SJSA1 (cell line): ENCODE measurements around the gene P2RY12. TPM values are rescaled to one million over a fixed set of nuclear protein-coding genes. Genes with fewer than 3 reads are reported as not detected.

Source experiments
- DNase-seq, 2 experiments: peaks; one replicate each; pipeline ENCODE4 v3.0.0-alpha.2; 2015 to 2020; ENCODE audit warnings: low spot score in 2 of 2, low read depth in 1 of 2
- H3K27ac ChIP-seq: fragments of 250-450 bp; sonication (Bioruptor Pico); 2 replicates; pipeline ENCODE4 v1.5.1; 2020; ENCODE audit warnings: mild to moderate bottlenecking, moderate library complexity
- H3K27me3 ChIP-seq: fragments of 250-450 bp; sonication (Bioruptor Pico); replicated peaks from 2 replicates; pipeline ENCODE4 v1.5.1; 2020; ENCODE audit warnings: mild to moderate bottlenecking, moderate library complexity
- H3K36me3 ChIP-seq: fragments of 250-450 bp; sonication (Bioruptor Pico); 2 replicates; pipeline ENCODE4 v1.5.1; 2020; ENCODE audit warnings: mild to moderate bottlenecking
- H3K4me1 ChIP-seq: fragments of 250-450 bp; sonication (Bioruptor Pico); replicated peaks from 2 replicates; pipeline ENCODE4 v1.6.1; 2021; ENCODE audit warnings: mild to moderate bottlenecking
- H3K4me3 ChIP-seq: fragments of 250-450 bp; sonication (Bioruptor Pico); 2 replicates; pipeline ENCODE4 v1.5.1; 2020; ENCODE audit warnings: mild to moderate bottlenecking
- H3K9me3 ChIP-seq: fragments of 250-450 bp; sonication (Bioruptor Pico); replicated peaks from 2 replicates; pipeline ENCODE4 v1.5.1; 2020; ENCODE audit warnings: mild to moderate bottlenecking
- total RNA-seq: library from RNA; depleted of rRNA; stranded (reverse); fragments of >200 nt; shearing (Covaris generic); gene quantifications from 2 replicates; pipeline ENCODE4 v1.2.3, GENCODE V29; 2014; rRNA removed

Gene P2RY12
- total RNA-seq, 1 experiment from 2014 or later = not detected

DNA sequence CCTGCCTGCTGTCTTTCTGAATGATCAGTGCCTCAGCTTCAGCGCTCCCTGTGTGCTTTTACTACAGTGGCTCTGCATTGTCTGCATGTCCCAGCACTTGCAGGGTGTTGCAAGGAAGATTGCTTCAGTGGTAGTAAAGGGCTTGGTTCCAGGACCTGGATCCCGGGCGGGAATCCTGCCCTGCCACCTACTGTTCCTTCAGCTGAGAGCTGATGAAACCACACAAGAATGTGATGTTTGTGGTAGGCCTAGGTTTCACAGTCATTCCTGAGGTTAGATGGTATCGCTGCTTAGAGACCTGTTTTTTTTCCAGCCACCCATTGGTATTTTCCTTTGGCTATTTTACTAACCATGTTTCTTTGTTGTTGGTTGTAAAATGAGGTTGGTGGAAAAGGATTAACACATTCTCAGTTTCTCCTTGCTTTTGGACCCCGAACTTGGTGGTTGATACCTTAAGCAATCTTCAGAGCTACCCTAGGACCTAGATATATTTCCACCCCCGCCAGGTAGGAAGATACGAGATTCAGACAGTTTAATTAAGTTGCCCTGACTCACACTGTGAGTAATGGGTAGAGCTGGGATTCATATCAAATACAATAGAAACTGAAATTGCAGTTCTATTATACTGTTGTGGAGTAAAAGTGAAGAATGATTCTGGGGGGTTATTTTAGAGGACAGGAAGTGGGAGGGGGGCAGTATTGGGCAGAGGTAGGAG lies 79.3 kb downstream of the P2RY12 start:
- Histone ChIP-seq H3K27ac (peak overlapping the region; percentile 99), H3K4me1 (peaks cover 59% of the 10 kb centered on the region), H3K36me3 (no peaks in the 10 kb centered on the region), H3K4me3 (peak overlapping the region; percentile 18), H3K9me3 (no peaks in the 10 kb centered on the region), H3K27me3 (no peaks in the 10 kb centered on the region)
- DNase-seq = peak; percentile 92 to 96

DNA sequence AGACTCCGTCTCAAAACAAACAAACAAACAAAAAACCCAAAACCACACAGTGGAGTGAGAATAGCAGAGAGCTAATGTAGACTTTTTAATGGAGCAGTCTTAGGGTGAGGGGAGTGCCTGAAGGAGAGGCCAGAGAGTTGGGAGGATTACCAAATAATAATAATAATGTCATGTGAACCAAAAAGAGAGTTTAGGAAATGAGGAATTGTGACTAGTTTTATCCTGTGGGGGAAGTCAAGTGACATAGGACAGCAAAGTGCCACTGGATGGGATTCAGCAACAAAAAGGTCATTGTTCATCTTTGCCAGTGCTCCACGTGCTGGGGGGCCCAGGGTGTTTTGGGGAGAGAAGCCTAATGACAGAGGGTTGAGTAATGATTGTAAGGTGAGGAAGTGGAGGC lies 80.8 kb downstream of the P2RY12 start:
- peaks cover 59% of the 10 kb centered on the region for H3K4me1 ChIP-seq
- no peaks in the 10 kb centered on the region for H3K9me3 ChIP-seq
- H3K27me3 ChIP-seq = no peaks in the 10 kb centered on the region
- no peak for DNase-seq
- no peaks in the 10 kb centered on the region for H3K36me3 ChIP-seq
- H3K4me3 ChIP-seq = no peak overlapping the region
- H3K27ac ChIP-seq = no peak overlapping the region

DNA sequence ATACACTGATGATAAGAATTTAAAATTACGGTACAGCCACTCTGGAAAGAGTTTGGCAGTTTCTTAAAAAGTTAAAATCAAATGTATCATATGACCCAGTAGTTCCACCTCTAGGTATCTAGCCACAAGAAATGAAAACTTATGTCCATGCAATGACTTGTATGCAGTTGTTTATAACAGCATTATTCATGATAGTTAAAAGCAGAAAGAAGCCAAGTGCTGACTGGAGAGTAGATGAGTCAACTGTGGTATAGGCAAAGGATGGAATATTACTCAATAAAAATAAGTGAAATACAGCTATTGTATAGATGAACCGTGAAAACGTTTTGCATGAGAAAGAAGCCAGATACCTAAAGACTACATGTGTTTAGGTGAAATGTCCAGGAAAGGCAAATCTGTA lies 82.8 kb downstream of the P2RY12 start:
- H3K4me3 ChIP-seq = no peak overlapping the region
- no peaks in the 10 kb centered on the region for H3K27me3 ChIP-seq
- H3K4me1 ChIP-seq = peaks cover 43% of the 10 kb centered on the region
- peak in 1 of 2 experiments; percentile 30 for DNase-seq
- no peaks in the 10 kb centered on the region for H3K36me3 ChIP-seq
- no peaks in the 10 kb centered on the region for H3K9me3 ChIP-seq
- no peak overlapping the region for H3K27ac ChIP-seq

DNA sequence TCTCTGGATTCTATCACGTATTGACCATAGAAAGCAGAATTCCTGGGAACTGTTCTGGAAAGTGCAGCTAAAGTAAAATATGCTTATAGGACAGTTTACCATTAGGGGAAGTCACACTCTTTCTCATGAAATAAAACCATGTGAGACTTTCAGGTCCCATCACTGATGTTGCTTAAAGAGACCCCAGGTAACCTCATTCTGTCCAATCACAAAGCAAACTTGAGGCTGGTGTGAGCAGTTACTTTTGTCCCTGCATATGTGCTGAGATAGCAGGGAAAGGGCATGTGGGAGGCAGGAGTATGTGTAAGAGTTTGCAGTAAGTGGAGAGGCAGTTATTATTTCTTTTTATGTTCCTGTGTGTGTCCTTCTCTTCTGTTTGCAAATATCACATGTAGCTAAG lies 84.0 kb downstream of the P2RY12 start:
- H3K27ac ChIP-seq = no peak overlapping the region
- DNase-seq = no peak
- H3K4me1 ChIP-seq = peaks cover 30% of the 10 kb centered on the region
- H3K36me3 ChIP-seq = no peaks in the 10 kb centered on the region
- H3K9me3 ChIP-seq = no peaks in the 10 kb centered on the region
- no peak overlapping the region for H3K4me3 ChIP-seq
- H3K27me3 ChIP-seq = no peaks in the 10 kb centered on the region

DNA sequence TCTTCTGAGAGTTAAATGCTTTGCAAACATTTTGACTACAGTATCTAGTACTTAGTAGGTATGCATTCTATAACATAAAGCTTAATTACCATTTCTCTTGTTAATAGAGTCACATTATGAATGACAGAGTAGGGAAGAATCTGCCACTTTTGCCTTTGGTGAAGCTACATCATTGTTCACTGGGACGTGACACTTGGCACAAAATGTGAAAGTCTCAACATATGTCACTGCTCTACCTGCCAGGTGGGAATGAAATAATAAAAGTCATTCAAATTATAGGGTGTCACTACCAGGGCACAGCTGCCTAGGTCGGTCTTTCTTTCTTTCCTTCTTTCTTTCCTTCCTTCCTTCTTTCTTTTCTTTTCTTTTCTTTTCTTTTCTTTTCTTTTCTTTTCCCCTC lies 85.5 kb downstream of the P2RY12 start:
- no peak overlapping the region for H3K27ac ChIP-seq
- H3K4me1 ChIP-seq = peaks cover 17% of the 10 kb centered on the region
- no peaks in the 10 kb centered on the region for H3K27me3 ChIP-seq
- no peaks in the 10 kb centered on the region for H3K36me3 ChIP-seq
- no peak for DNase-seq
- no peak overlapping the region for H3K4me3 ChIP-seq
- no peaks in the 10 kb centered on the region for H3K9me3 ChIP-seq

DNA sequence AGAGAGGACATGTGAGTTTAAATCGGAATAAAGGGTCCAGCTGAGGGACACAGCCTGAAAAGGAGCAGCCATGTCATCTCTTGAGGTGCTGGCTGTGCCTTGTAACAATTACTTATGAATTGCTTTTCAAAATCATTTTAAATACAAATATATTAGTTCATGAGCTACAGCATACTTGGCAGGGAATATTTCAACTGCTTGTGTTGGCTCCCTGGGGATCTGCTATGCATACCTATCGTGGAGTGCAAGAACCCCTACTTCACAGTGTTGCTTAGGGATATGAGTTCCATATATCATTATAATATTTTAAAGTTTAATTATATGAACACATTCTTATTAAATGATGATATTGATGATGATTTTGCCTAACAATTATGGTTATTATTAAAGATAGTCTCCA lies 87.1 kb downstream of the P2RY12 start:
- Histone ChIP-seq H3K4me1 (peaks cover 10% of the 10 kb centered on the region), H3K4me3 (no peak overlapping the region), H3K27ac (no peak overlapping the region), H3K9me3 (no peaks in the 10 kb centered on the region), H3K27me3 (no peaks in the 10 kb centered on the region), H3K36me3 (no peaks in the 10 kb centered on the region)
- no peak for DNase-seq

DNA sequence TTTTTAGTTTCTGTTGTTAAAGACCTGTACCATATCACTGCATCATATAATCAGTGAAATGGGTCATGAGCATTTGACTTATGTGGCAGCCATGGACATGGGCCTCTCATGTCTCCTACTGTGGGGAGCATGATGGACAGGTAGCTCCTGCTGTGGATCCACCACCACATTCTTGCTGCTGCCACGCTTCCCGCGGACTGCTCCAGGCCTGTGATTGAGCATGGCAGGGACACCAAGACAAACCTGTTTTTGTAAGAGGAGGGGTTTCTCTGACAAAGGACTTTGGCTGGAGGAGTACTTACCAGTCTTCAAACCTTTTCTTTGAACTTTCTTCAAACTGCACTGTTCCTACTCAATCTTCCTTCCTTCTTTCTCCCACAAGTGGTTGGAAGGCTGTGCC lies 88.3 kb downstream of the P2RY12 start:
- Histone ChIP-seq H3K27ac (no peak overlapping the region), H3K36me3 (no peaks in the 10 kb centered on the region), H3K4me1 (peaks cover under 1% of the 10 kb centered on the region; the same call in 1 of the 2 replicates), H3K4me3 (no peak overlapping the region), H3K9me3 (no peaks in the 10 kb centered on the region), H3K27me3 (no peaks in the 10 kb centered on the region)
- no peak for DNase-seq

DNA sequence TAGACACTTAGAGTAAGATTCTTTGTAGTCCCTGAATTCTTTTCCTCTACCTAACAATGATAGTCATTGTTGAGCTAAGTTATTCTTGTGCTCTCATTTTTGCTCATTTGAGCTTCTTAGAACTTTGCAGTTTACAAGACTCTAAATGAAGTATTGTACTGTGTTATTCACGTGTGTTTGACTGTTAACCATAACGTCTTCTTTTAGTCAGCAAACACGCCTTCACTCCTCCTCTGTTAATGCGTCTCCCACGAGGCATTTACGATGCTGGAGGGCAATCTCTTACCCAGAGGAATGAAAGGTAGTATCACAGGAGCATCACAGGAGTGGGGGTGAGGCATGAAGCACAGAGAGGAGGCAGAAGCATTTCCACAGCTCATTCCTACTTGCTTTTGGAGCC lies 91.4 kb downstream of the P2RY12 start:
- no peak for DNase-seq
- Histone ChIP-seq H3K4me1 (no peaks in the 10 kb centered on the region), H3K36me3 (no peaks in the 10 kb centered on the region), H3K4me3 (no peak overlapping the region), H3K9me3 (no peaks in the 10 kb centered on the region), H3K27me3 (no peaks in the 10 kb centered on the region), H3K27ac (no peak overlapping the region)

DNA sequence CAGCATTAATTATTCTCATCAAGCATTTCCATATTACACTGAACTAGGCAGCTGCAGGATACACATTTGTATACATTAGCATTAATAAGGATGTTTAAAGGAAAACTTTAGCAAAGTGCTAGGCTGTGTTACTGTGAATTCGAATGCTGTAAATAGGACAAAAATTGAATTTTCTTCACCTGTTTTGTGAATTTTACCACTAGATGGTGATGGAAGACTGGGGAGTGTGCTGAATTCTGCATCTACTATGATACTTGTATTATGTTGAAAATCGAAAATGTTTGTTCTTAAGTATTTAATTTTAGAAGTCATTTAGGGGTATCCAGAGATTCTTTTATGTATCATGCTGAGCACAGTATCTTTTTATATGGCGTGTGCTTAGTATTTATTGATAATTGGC lies 93.9 kb downstream of the P2RY12 start:
- Histone ChIP-seq H3K36me3 (no peaks in the 10 kb centered on the region), H3K27me3 (no peaks in the 10 kb centered on the region), H3K4me3 (no peak overlapping the region), H3K4me1 (no peaks in the 10 kb centered on the region), H3K9me3 (no peaks in the 10 kb centered on the region), H3K27ac (no peak overlapping the region)
- DNase-seq = no peak

DNA sequence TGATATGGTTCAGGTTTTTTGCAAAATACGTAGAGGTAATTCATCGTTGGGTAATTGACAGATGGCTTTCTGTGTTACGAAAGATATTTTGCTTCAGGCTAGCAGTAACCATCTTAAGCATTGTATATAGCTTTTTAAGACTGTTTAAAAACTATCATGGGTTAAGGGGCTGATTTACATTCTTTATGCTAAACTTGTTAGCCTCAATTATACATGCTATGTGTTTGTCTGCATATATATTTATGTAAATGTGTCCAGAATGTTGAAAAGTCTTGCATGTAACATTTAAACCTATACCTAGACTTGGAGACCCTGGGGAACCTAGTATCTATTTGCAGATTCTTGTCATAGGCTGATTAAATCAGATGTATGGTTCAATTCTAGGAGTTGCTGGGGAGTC lies 95.1 kb downstream of the P2RY12 start:
- no peaks in the 10 kb centered on the region for H3K9me3 ChIP-seq
- H3K36me3 ChIP-seq = no peaks in the 10 kb centered on the region
- DNase-seq = no peak
- H3K27me3 ChIP-seq = no peaks in the 10 kb centered on the region
- peaks cover 3% of the 10 kb centered on the region for H3K4me1 ChIP-seq
- H3K4me3 ChIP-seq = no peak overlapping the region
- no peak overlapping the region for H3K27ac ChIP-seq

Other genes with a start within 250 kb of the P2RY12 start
- gene GPR171, start 181.5 kb downstream of the P2RY12 start, total RNA-seq = not detected in 2 replicates
- not detected in 2 replicates for gene P2RY14, start 106.2 kb downstream of the P2RY12 start, total RNA-seq
- gene GPR87, start 67.9 kb downstream of the P2RY12 start, total RNA-seq = 0.29 TPM in 1 of 2 replicates, not detected in the other
- not detected in 2 replicates for gene P2RY13, start 55.2 kb downstream of the P2RY12 start, total RNA-seq
- gene IGSF10, start 76.3 kb upstream of the P2RY12 start, total RNA-seq = 0.24 TPM in 1 of 2 replicates, not detected in the other